IPS DF 6.9 (cell line): Measurements from ENCODE around the gene CYTH4.

Experiments
- DNase-seq: peaks from one replicate; pipeline ENCODE4 v3.0.0-alpha.2; 2013; ENCODE audit warnings: low read depth, low spot score
- H3K27ac ChIP-seq: one replicate; pipeline ENCODE4 v1.5.1; 2013; ENCODE audit warnings: low read length, control low read depth
- H3K27me3 ChIP-seq: 2 replicates; pipeline ENCODE4 v1.6.1; 2013; ENCODE audit warnings: mild to moderate bottlenecking, low read length; ENCODE audit not compliant: control insufficient read depth, insufficient read depth
- H3K36me3 ChIP-seq: 2 replicates; pipeline ENCODE4 v1.6.1; 2013; ENCODE audit warnings: low read length; ENCODE audit not compliant: control insufficient read depth, insufficient read depth
- H3K4me1 ChIP-seq: 2 replicates; pipeline ENCODE4 v1.6.1; 2013; ENCODE audit warnings: low read length; ENCODE audit not compliant: control insufficient read depth, insufficient read depth
- H3K4me3 ChIP-seq: 2 replicates; pipeline ENCODE4 v1.5.1; 2013; ENCODE audit warnings: mild to moderate bottlenecking, low read length
- H3K9me3 ChIP-seq: 2 replicates; pipeline ENCODE4 v1.6.1; 2013; ENCODE audit warnings: low read length, inconsistent platforms; ENCODE audit not compliant: control insufficient read depth, insufficient read depth
- WGBS: extraction: QIAGEN DNeasy Blood & Tissue Kit; methylation state at CpG from one replicate; pipeline ENCODE4 v1.1.7; 2013; ENCODE audit warnings: mixed read lengths, missing lambda C conversion rate; ENCODE audit not compliant: insufficient read length, insufficient coverage; 5-methylcytosine and 5-hydroxymethylcytosine counted together

Gene CYTH4

GRCh38 chr22:37260155-37260795 lies 22.0 kb upstream of the CYTH4 start:
- Histone ChIP-seq H3K36me3 (no peaks in the 10 kb centered on the region), H3K9me3 (no peaks in the 10 kb centered on the region), H3K4me1 (peaks cover 3% of the 10 kb centered on the region), H3K4me3 (no peak overlapping the region), H3K27me3 (peaks cover 4% of the 10 kb centered on the region; the same call in 1 of the 2 replicates), H3K27ac (no peak overlapping the region)
- no CpG with 5 or more reads among the region's 15 CpGs for WGBS
- DNase-seq, result no peak

DNA sequence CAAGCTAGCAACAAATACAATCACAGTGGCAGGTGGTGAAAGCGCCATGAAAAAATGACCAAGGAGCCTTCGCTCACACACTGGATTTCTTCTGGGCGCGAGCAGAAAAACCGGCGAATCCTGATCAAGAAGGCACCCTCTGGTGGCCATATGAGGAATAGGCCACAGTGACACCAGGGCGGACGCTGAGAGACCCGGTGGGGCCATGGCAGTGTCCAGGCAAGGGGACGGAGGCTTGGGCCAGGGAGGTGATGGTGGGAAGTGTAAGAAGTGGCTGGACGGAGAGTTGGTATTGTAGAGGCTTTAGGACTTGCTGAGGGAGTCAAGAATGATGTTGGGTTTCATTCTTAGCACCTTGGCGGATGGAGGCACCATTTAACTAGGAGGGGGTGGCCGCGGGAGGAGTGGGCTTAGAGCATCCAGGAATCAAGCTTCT lies 21.4 kb upstream of the CYTH4 start:
- no peaks in the 10 kb centered on the region for H3K9me3 ChIP-seq
- WGBS, result no CpG with 5 or more reads among the region's 14 CpGs
- no peak overlapping the region for H3K4me3 ChIP-seq
- H3K27me3 ChIP-seq, result peaks cover 4% of the 10 kb centered on the region; the same call in 1 of the 2 replicates
- peaks cover 3% of the 10 kb centered on the region for H3K4me1 ChIP-seq
- H3K27ac ChIP-seq, result no peak overlapping the region
- no peak for DNase-seq
- no peaks in the 10 kb centered on the region for H3K36me3 ChIP-seq

GRCh38 chr22:37262346-37262745 lies 20.0 kb upstream of the CYTH4 start:
- H3K9me3 ChIP-seq, result no peaks in the 10 kb centered on the region
- peaks cover 4% of the 10 kb centered on the region for H3K4me1 ChIP-seq
- peaks cover 4% of the 10 kb centered on the region; the same call in 1 of the 2 replicates for H3K27me3 ChIP-seq
- no peak overlapping the region for H3K27ac ChIP-seq
- DNase-seq, result no peak
- H3K4me3 ChIP-seq, result no peak overlapping the region
- no CpG with 5 or more reads among the region's 5 CpGs for WGBS
- no peaks in the 10 kb centered on the region for H3K36me3 ChIP-seq

- peaks cover 4% of the 10 kb centered on the region; the same call in 1 of the 2 replicates for H3K27me3 ChIP-seq
- no peak overlapping the region for H3K4me3 ChIP-seq
- peaks cover 3% of the 10 kb centered on the region for H3K4me1 ChIP-seq
- no peaks in the 10 kb centered on the region for H3K36me3 ChIP-seq
- H3K27ac ChIP-seq, result no peak overlapping the region
- H3K9me3 ChIP-seq, result no peaks in the 10 kb centered on the region
- DNase-seq, result no peak
- no CpG with 5 or more reads among the region's 10 CpGs for WGBS
Observed at GRCh38 chr22:37263966-37264887, 18.1 kb upstream of the CYTH4 start.

GRCh38 chr22:37266581-37267134 lies 15.7 kb upstream of the CYTH4 start:
- Histone ChIP-seq H3K27ac (no peak overlapping the region), H3K9me3 (no peaks in the 10 kb centered on the region), H3K36me3 (no peaks in the 10 kb centered on the region), H3K27me3 (no peaks in the 10 kb centered on the region), H3K4me3 (no peak overlapping the region), H3K4me1 (0 out of 2 replicates have a peak, but pooled peaks cover 1% of the 10 kb centered on the region)
- WGBS, result no CpG with 5 or more reads among the region's 18 CpGs
- DNase-seq, result no peak

GRCh38 chr22:37267135-37267587 lies 15.1 kb upstream of the CYTH4 start:
- H3K4me3 ChIP-seq, result no peak overlapping the region
- WGBS, result no CpG with 5 or more reads among the region's 22 CpGs
- H3K27me3 ChIP-seq, result no peaks in the 10 kb centered on the region
- H3K36me3 ChIP-seq, result no peaks in the 10 kb centered on the region
- no peak overlapping the region for H3K27ac ChIP-seq
- H3K9me3 ChIP-seq, result no peaks in the 10 kb centered on the region
- 0 out of 2 replicates have a peak, but pooled peaks cover 1% of the 10 kb centered on the region for H3K4me1 ChIP-seq
- DNase-seq, result no peak

- H3K4me1 ChIP-seq, result 0 out of 2 replicates have a peak, but pooled peaks cover 1% of the 10 kb centered on the region
- DNase-seq, result no peak
- WGBS, result no CpG with 5 or more reads among the region's 11 CpGs
Observed at GRCh38 chr22:37267661-37268413, 14.5 kb upstream of the CYTH4 start.

DNA sequence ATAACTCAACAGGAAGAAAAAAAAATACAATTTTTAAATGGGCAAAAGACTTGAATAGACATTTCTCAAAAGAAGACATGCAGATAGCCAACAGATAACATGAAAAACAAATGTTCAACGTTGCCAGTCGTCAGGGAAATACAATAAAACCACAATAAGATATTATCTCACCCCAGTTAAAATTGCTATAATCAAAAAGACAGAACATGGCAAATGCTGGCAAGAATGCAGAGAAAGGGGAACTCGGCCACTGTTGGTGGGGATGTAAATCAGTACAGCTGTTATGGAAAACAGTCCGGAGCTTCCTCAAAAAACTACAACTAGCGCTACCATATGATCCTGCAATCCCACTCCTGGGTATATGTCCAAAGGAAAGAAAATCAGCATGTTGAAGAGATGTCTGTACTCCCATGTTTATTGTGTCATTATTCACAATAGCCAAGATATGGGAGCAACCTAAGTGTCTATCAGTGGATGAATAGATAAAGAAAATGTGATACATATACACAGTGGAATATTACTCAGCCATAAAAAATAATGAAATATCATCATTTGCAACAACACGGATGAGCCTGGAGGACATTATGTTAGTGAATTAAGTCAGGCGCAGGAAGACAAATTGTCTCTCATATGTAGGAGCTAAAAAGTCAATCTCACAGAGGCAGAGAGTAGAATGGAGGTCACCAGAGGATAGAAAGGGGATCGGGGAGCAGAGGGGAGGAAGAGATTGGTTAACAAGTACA lies 12.2 kb upstream of the CYTH4 start:
- 0 out of 2 replicates have a peak, but pooled peaks cover 1% of the 10 kb centered on the region for H3K4me1 ChIP-seq
- H3K4me3 ChIP-seq, result no peak overlapping the region
- H3K27ac ChIP-seq, result no peak overlapping the region
- no peaks in the 10 kb centered on the region for H3K9me3 ChIP-seq
- H3K36me3 ChIP-seq, result no peaks in the 10 kb centered on the region
- H3K27me3 ChIP-seq, result no peaks in the 10 kb centered on the region
- no peak for DNase-seq
- no CpG with 5 or more reads among the region's 8 CpGs for WGBS

More at GRCh38 chr22:37267661-37268413, 14.5 kb upstream of the CYTH4 start:
- Histone ChIP-seq H3K27ac (no peak overlapping the region), H3K36me3 (no peaks in the 10 kb centered on the region), H3K27me3 (no peaks in the 10 kb centered on the region), H3K4me3 (no peak overlapping the region), H3K9me3 (no peaks in the 10 kb centered on the region)

DNA sequence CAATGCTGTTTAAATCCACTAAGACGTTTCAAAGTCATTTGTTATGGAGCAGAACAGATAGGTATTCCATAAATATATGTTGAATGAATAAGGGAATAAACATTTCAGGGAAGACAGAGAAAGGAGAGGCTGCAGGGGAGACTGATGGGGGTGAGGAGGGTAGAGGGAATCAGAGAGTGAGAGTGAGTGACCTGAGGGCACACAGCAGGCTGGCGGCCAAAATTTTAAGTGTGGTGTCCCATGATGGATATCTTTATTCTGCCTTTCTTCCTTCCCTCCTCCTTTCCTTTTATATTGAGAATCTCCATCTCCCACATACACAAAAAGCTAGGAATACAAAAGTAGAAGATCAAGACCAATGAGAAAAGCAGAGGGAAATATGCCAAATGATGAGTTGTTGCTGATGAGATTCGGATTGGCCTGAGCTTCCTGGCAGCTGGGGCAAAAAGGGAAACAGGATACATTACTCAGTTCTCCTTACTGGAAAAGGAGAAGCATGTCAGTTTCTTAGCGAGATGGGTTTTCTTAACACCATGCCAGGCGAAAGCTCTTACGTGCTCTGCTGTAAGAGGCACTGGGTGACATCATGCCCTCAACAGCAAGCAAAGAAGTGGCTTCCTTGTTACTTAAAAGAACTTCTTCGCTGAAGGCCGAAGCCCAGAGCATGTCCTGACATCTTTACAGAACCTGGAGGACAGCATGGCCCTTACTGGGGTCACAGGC lies 11.2 kb upstream of the CYTH4 start:
- H3K36me3 ChIP-seq, result no peaks in the 10 kb centered on the region
- no peaks in the 10 kb centered on the region for H3K9me3 ChIP-seq
- no peak overlapping the region for H3K4me3 ChIP-seq
- no CpG with 5 or more reads among the region's 8 CpGs for WGBS
- 0 out of 2 replicates have a peak, but pooled peaks cover 1% of the 10 kb centered on the region for H3K4me1 ChIP-seq
- H3K27ac ChIP-seq, result no peak overlapping the region
- H3K27me3 ChIP-seq, result no peaks in the 10 kb centered on the region
- no peak for DNase-seq
